ENCODE data around the gene ATP10D. TPM values are rescaled to one million over a fixed set of nuclear protein-coding genes. Genes with fewer than 3 reads are reported as not detected.
"Not testable (repeated sequence)": the region's sequence is repeated elsewhere in the genome, so short reads cannot be mapped to it uniquely, and the experiment has no call there.

The ATP10D gene
- total RNA-seq, 1 donor from 2014 or later = 13.9 TPM

DNA sequence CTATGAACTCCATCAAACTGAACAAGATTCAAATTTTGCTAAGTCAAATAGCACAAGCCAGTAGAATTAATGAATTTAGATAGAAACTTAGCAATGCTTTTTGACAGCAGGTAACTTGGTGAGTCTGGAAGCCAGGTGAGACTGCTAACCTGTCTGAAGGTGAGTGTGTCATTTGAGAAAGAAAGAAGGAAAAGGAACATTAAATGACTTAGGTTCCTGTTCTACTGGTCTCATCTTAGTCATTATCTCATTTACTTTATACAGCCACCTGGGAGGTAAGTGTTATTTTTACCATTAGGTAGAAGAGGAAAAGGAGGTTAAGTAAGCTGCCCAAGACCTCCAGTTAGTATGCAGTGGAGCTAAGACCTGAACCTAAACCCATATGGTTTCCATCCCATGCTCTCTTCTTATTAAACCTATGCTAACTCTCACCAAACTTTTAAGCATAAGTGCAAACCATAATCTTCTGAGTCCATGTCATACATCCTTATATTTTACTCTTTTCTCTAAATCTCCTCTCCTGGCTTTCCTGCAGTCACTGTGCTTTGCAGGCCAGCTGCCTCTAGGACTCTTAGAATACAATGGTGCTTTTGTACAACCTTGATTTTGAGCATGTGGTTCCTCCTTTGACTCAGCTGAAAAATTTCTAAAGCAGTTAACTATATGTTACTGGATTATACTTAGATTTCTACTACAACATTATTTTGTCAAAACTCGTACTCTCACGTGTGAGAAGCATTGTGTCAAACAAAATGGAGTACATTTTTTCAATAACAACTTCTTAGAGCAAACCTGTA, 68.5 kb downstream of the ATP10D start:
- Histone ChIP-seq H3K36me3 (ENCODE audit: control insufficient read depth, insufficient read depth, low read length) (no peaks in the 10 kb centered on the region), H3K4me3 (ENCODE audit: low read depth, low read length) (no peak overlapping the region), H3K27me3 (ENCODE audit: control insufficient read depth, insufficient read depth, low read length) (no peaks in the 10 kb centered on the region)
- no peak for DNase-seq (ENCODE audit: low read depth)
- TF ChIP-seq, protein P1, sequence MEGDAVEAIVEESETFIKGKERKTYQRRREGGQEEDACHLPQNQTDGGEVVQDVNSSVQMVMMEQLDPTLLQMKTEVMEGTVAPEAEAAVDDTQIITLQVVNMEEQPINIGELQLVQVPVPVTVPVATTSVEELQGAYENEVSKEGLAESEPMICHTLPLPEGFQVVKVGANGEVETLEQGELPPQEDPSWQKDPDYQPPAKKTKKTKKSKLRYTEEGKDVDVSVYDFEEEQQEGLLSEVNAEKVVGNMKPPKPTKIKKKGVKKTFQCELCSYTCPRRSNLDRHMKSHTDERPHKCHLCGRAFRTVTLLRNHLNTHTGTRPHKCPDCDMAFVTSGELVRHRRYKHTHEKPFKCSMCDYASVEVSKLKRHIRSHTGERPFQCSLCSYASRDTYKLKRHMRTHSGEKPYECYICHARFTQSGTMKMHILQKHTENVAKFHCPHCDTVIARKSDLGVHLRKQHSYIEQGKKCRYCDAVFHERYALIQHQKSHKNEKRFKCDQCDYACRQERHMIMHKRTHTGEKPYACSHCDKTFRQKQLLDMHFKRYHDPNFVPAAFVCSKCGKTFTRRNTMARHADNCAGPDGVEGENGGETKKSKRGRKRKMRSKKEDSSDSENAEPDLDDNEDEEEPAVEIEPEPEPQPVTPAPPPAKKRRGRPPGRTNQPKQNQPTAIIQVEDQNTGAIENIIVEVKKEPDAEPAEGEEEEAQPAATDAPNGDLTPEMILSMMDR (IDR thresholded peaks at IDR 0.05; ENCODE audit: insufficient read depth, low read length, poor library complexity, severe bottlenecking) = no peak

DNA sequence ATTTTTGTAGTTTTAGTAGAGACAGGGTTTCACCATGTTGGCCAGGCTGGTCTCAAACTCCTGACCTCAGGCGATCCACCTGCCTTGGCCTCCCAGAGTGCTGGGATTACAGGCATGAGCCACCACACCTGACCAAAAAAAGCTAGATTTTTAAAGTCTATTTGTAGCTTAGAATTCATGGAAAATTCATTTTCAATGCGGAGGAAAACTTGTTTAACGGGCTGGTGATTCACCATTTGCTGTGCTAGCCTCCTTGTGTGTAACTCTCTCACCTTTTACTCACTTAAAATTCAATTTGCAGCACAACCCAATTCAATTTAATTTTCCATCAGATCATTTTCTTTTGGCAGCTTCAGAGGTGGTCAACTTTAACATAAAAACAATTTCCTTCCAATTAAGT, 70.8 kb downstream of the ATP10D start:
- not testable (repeated sequence) for DNase-seq (ENCODE audit: low read depth); H3K4me3 ChIP-seq (ENCODE audit: low read depth, low read length); H3K27me3 ChIP-seq (ENCODE audit: control insufficient read depth, insufficient read depth, low read length); H3K36me3 ChIP-seq (ENCODE audit: control insufficient read depth, insufficient read depth, low read length)

DNA sequence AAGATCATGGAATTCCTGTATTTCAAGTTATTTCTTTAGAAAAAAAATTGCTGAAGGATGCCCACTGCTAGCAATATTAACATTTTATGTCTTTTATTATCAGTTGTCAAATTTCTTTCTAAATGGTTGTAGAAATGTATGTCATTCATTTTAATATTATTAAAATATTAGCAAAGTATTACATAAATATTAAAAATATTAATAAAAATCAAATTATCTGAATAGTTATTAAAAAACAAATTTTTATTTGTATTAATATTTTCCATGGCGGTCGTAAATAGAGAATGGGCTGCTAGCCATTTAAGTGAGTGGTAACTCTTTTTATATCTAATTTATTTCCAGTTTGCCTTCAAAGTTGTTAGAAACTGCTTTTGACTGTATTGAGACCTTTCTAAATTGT, 72.2 kb downstream of the ATP10D start:
- DNase-seq (ENCODE audit: low read depth) = no peak
- Histone ChIP-seq H3K36me3 (ENCODE audit: control insufficient read depth, insufficient read depth, low read length) (no peaks in the 10 kb centered on the region), H3K4me3 (ENCODE audit: low read depth, low read length) (no peak overlapping the region), H3K27me3 (ENCODE audit: control insufficient read depth, insufficient read depth, low read length) (no peaks in the 10 kb centered on the region)
- TF ChIP-seq, protein P1 (IDR thresholded peaks at IDR 0.05; ENCODE audit: insufficient read depth, low read length, poor library complexity, severe bottlenecking) = no peak

DNA sequence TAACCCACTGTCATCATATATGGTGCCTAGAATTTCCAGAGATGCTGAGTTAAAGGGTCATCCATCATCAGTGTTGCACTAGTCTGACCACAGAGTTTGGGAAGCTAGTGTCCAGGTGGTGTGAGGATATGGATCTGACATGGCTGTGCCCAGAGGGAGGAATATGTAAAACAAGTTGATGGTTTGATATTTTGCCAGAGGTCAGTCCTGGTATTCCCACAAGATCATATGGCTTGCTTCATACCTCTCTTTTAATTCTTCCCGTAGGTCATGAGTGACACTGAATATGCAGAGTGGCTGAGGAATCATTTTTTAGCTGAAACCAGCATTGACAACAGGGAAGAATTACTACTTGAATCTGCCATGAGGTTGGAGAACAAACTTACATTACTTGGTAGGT, 75.6 kb downstream of the ATP10D start:
- TF ChIP-seq, protein P1 (IDR thresholded peaks at IDR 0.05; ENCODE audit: insufficient read depth, low read length, poor library complexity, severe bottlenecking) = no peak
- peaks cover 1% of the 10 kb centered on the region for H3K36me3 ChIP-seq (ENCODE audit: control insufficient read depth, insufficient read depth, low read length)

DNA sequence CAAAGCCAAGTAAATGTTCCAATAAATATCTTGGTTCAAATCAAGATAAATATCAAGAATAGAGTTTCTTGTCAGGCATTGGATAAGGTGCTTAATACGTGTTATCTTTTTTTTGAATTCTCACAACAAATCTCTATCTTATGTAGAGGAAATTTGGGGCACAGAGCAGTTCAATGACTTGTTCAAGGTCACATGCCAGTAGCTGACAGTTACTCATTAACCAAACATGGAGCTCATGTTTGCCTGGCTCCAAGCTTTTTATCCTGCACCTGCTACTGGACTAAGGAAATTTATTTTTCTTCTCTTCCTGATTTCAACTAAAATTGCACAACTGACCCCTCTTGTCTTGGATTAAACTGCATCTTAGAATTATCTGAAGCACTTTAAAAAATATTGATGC, 76.3 kb downstream of the ATP10D start:
- Histone ChIP-seq H3K36me3 (ENCODE audit: control insufficient read depth, insufficient read depth, low read length) (peaks cover 1% of the 10 kb centered on the region), H3K27me3 (ENCODE audit: control insufficient read depth, insufficient read depth, low read length) (no peaks in the 10 kb centered on the region), H3K4me3 (ENCODE audit: low read depth, low read length) (no peak overlapping the region)
- no peak for DNase-seq (ENCODE audit: low read depth)
- TF ChIP-seq, protein P1 (IDR thresholded peaks at IDR 0.05; ENCODE audit: insufficient read depth, low read length, poor library complexity, severe bottlenecking) = no peak

More for the DNA sequence above, 75.6 kb downstream of the ATP10D start:
- H3K27me3 ChIP-seq (ENCODE audit: control insufficient read depth, insufficient read depth, low read length) = no peaks in the 10 kb centered on the region
- no peak overlapping the region for H3K4me3 ChIP-seq (ENCODE audit: low read depth, low read length)
- DNase-seq (ENCODE audit: low read depth) = no peak

DNA sequence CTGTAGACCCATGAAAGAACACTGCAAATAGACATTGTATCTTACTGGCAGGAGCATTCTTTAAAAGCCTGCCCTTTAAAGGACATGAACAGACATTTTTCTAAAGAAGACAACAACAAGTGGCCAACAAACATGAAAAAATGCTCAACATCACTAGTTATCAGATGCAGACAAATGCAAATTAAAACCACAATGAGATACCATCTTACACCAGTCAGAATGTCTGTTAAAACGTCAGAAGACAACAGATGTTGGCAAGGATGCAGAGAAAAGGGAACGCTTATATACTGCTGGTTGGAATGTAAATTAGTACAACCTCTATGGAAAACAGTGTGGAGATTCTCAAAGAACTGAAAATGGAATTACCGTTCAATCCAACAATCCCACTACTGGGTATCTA, 77.2 kb downstream of the ATP10D start:
- TF ChIP-seq, protein P1 (IDR thresholded peaks at IDR 0.05; ENCODE audit: insufficient read depth, low read length, poor library complexity, severe bottlenecking) = no peak
- Histone ChIP-seq H3K4me3 (ENCODE audit: low read depth, low read length) (no peak overlapping the region), H3K36me3 (ENCODE audit: control insufficient read depth, insufficient read depth, low read length) (peaks cover 1% of the 10 kb centered on the region), H3K27me3 (ENCODE audit: control insufficient read depth, insufficient read depth, low read length) (no peaks in the 10 kb centered on the region)
- DNase-seq (ENCODE audit: low read depth) = no peak

Measured in kidney epithelial cell (primary cell).